Midbrain (tissue), 1 donor: ENCODE measurements around the gene MCIDAS.

Experiments
- DNase-seq: peaks from one replicate; lab custom pipeline; 2025; lab: John Stamatoyannopoulos, UW

Gene MCIDAS

GRCh38 chr5:55222092-55222984 is 4.8 kb downstream of the MCIDAS start:
- DNase-seq, result no peak

DNA sequence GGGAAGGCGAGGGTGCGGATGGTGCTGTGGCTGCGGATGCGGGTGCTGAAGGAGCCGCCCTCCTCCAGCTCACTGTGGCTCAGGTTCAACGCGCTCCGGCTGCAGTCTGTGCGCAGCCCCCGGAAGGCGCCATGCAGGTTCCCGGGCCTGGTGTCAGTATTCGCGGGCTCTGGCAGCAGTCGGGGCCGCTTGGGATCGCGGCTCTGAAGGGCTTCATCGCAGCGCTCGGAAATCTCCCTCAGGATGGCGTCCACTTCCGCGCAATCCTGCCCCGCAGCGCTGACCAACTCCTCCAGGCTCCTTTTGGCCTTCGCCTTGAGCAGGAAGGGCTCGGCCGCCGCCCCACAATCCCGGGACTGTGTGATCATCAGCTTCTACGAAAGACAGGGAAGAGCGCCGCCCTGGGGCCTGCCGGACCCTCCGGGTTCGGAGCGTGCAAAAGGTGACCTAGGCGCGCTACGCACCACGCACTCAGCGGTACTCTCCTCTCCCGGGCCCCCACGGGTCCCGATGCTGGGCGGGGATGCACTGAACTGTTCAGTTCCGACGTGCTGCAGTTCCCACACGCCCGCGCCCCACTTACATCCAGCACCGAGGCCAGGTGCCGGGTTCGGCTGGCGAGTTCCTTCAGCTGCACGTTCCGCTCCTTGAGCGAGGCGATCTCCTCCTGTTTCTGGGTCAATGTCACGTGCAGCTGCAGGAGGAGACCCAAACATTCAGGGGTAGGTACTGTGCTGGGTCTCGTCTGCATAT is 6.5 kb downstream of the MCIDAS start:
- no peak for DNase-seq

- DNase-seq, result no peak
Measured at GRCh38 chr5:55219770-55220169, 7.3 kb downstream of the MCIDAS start.

GRCh38 chr5:55218967-55219366 is 8.1 kb downstream of the MCIDAS start:
- DNase-seq, result no peak

DNA sequence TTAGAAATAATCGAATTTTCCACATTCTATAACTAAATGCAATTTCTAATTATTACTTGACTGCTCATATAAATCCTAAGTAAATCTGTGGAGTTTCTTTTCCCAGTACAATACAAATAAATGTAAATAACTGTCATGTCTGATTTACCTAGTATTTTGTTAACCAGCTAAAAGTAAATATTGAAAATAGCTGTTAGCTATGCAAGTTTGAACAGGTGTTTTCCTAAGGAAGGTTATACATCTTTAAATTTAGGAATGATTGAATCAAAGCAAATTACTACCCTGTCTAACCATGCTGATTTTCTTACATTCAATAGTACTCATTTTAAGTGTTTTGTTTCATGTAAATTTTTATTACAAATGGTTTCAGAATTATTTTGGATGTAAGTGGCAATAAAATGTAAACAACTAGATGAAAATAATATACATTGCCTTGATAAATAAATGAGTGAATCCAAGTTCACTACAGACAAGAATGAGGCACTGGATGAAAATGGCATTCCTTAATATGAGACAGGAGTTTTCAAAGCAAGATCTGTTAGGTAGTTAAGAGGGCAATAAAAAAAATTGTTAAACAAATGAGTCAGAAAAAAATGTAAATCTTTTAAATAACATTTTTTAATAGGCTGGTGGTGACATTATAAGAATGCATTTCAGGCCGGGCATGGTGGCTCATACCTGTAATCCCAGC is 15.8 kb downstream of the MCIDAS start:
- DNase-seq, result no peak

GRCh38 chr5:55205001-55205400 is 22.1 kb downstream of the MCIDAS start:
- no peak for DNase-seq

- no peak for DNase-seq
Measured at GRCh38 chr5:55191165-55191564, 36.0 kb downstream of the MCIDAS start.

- no peak for DNase-seq
Measured at GRCh38 chr5:55188656-55189540, 38.2 kb downstream of the MCIDAS start.

- DNase-seq, result no peak
Measured at GRCh38 chr5:55187370-55187769, 39.7 kb downstream of the MCIDAS start.

DNA sequence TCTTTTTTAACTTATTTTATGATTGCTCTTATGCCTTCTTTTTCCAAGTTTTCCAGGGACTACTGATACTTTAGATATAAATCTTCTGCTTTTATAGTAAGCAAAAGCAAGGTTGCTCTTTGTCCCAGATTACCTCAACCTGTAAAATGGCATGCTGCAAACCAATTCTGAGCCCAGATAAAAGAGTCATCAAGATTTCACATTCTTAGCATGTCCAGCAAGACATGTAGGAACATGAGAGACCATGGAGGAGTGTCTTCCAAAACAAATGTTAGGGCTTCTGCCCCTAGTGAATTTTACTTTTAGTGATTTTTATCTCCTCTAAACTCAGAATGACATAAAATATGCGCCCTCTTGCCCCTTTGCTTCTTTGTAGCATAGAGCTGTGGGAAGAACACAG is 47.1 kb downstream of the MCIDAS start:
- DNase-seq, result no peak

- DNase-seq, result no peak
Measured at GRCh38 chr5:55177078-55177477, 50.0 kb downstream of the MCIDAS start.

GRCh38 chr5:55176176-55176818 is 50.8 kb downstream of the MCIDAS start:
- DNase-seq, result no peak

GRCh38 chr5:55175781-55176175 is 51.3 kb downstream of the MCIDAS start:
- no peak for DNase-seq

- DNase-seq, result no peak
Measured at GRCh38 chr5:55173687-55174230, 53.4 kb downstream of the MCIDAS start.

- peak; percentile 23 for DNase-seq
Measured at GRCh38 chr5:55172937-55173686, 54.0 kb downstream of the MCIDAS start, which contains the start of gene CDC20B. CDC20B (minus strand) TSS chr5:55173177; CDS start chr5:55173000, 177 bp downstream.

DNA sequence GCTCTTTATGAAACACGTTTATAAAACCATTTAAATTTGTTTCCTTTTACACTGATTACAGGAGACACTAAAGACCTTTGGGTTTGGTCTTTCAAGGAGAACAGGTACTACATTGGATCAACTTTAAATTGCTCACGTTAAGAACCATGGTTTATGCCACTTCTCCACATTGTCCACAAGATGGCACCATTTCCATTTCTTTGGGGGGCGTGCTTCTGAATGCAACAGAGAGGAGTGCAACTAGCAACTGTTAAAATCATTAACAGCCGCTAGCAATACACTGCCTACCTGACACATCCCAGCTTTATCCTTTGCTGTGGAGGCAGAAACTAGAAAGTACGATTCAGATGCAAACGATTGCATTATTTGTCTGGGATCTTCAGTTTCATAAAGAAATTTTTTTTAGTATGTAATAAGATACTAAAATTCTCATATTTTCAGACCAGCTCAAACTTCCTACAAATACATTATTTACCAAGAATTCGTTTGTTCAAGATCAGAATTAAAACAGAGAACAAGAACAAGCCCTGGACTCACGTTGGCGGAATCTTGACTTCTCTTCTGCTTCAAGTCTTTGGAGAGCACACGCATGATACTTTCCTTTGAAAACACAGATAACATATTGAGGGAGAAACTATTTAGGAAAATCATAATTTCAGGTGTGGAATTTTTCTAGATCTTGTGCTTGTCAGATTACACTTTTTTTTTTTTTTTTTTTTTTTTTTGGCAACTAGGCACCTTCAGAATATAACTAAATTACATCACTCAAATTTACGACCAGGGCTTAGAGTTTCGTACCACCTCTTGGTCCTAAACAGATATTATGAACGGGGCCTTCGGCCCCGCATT is 54.8 kb downstream of the MCIDAS start:
- peak; percentile 78 for DNase-seq

- no peak for DNase-seq
Measured at GRCh38 chr5:55171471-55171870, 55.6 kb downstream of the MCIDAS start.
